Measurements from ENCODE around the gene RASGEF1B. TPM values are rescaled to one million over a fixed set of nuclear protein-coding genes. Genes with fewer than 3 reads are reported as not detected.

Gene RASGEF1B
- total and polyA plus RNA-seq, 2 donors (not counting 3 experiments of a cell fraction or from before 2014, with no cell fraction given) = not detected

GRCh38 chr4:81424816-81425755 is 46.6 kb downstream of the RASGEF1B start:
- no peak overlapping the region for H3K4me2 ChIP-seq (ENCODE audit: insufficient read depth, low read length)
- no peaks in the 10 kb centered on the region for H4K20me1 ChIP-seq (replicated peaks; ENCODE audit: control insufficient read depth, extremely low read depth, insufficient read depth, low read length)
- H2AFZ ChIP-seq (ENCODE audit: low read depth, low read length) = no peak overlapping the region

GRCh38 chr4:81424336-81424735 is 47.4 kb downstream of the RASGEF1B start:
- ChIA-PET CTCF (interaction anchor here (1.3 to 1.5 kb wide), 2 partner anchors 43 to 73 kb away, joined by 3 read pairs; no protein-coding TSS in a partner anchor), POLR2A (no interaction called here)
- no peak for TF ChIP-seq EZH2 (IDR thresholded peaks at IDR 0.05; ENCODE audit: borderline replicate concordance, low read depth, low read length, severe bottlenecking)
- TF ChIP-seq POLR2AphosphoS5 (IDR thresholded peaks at IDR 0.05; ENCODE audit: insufficient read depth, low read depth, low read length) = no peak
- TF ChIP-seq POLR2A (IDR thresholded peaks at IDR 0.05; ENCODE audit: low read depth, low read length) = no peak
- TF ChIP-seq MYC (IDR thresholded peaks at IDR 0.05; ENCODE audit: low read depth, low read length) = no peak
- TF ChIP-seq FOS (IDR thresholded peaks at IDR 0.05; ENCODE audit: borderline replicate concordance, insufficient read depth, low read length) = no peak
- no peak for TF ChIP-seq CTCF (IDR thresholded peaks at IDR 0.05; ENCODE audit: extremely low read depth in 1 of 2, insufficient read depth in 1 of 2, low read depth in 1 of 2, low read length in 2 of 2)
- TF ChIP-seq GATA2 (IDR thresholded peaks at IDR 0.05; ENCODE audit: insufficient read depth, insufficient read length, low read depth, low read length) = no peak
- no peak for TF ChIP-seq JUN (IDR thresholded peaks at IDR 0.05; ENCODE audit: borderline replicate concordance, insufficient read depth, insufficient read length, low read depth)
- dilution Hi-C loops (cut with MboI; ENCODE audit: extremely low pct_ligation_motif_present, low sequenced_read_pairs) (no loop called here), intact Hi-C loops (cut with micrococcal nuclease) (no loop called here)
- BruUV-seq (replicated peaks) = no TSS peak
- no peaks in the 10 kb centered on the region for H3K27me3 ChIP-seq (ENCODE audit: control insufficient read depth in 2 of 2, insufficient read depth in 2 of 2, low read length in 2 of 2)
- no peak overlapping the region for H3K9ac ChIP-seq (replicated peaks; ENCODE audit: extremely low read depth, insufficient read depth, low read length)
- no peak overlapping the region for H3K4me2 ChIP-seq (ENCODE audit: insufficient read depth, low read length)
- H3K4me3 ChIP-seq (replicated peaks in 1 of 3; ENCODE audit: insufficient read depth in 1 of 3, low read depth in 1 of 3, low read length in 3 of 3) = no peak overlapping the region
- no peaks in the 10 kb centered on the region for H3K4me1 ChIP-seq (ENCODE audit: control insufficient read depth, extremely low read depth, insufficient read depth, low read length)
- H3K36me3 ChIP-seq (ENCODE audit: control insufficient read depth in 2 of 2, extremely low read depth in 1 of 2, insufficient read depth in 2 of 2, low read length in 2 of 2) = no peaks in the 10 kb centered on the region
- H2AFZ ChIP-seq (ENCODE audit: low read depth, low read length) = no peak overlapping the region
- H3K9me3 ChIP-seq (replicated peaks; ENCODE audit: control insufficient read depth, insufficient read depth, low read length) = no peaks in the 10 kb centered on the region
- FAIRE-seq (no peak), DNase-seq (ENCODE audit: low read depth, low spot score) (no peak)
- H3K9me1 ChIP-seq (replicated peaks; ENCODE audit: control insufficient read depth, extremely low read depth, insufficient read depth, low read length) = no peaks in the 10 kb centered on the region
- H4K20me1 ChIP-seq (replicated peaks; ENCODE audit: control insufficient read depth, extremely low read depth, insufficient read depth, low read length) = no peaks in the 10 kb centered on the region
- no peaks in the 10 kb centered on the region for H3K79me2 ChIP-seq (ENCODE audit: control insufficient read depth, insufficient read depth, low read length)
- no peak overlapping the region for H3K27ac ChIP-seq (ENCODE audit: insufficient read depth, low read depth, low read length)

More at GRCh38 chr4:81424816-81425755, 46.6 kb downstream of the RASGEF1B start:
- Histone ChIP-seq H3K4me1 (ENCODE audit: control insufficient read depth, extremely low read depth, insufficient read depth, low read length) (no peaks in the 10 kb centered on the region), H3K9me1 (replicated peaks; ENCODE audit: control insufficient read depth, extremely low read depth, insufficient read depth, low read length) (no peaks in the 10 kb centered on the region), H3K36me3 (ENCODE audit: control insufficient read depth in 2 of 2, extremely low read depth in 1 of 2, insufficient read depth in 2 of 2, low read length in 2 of 2) (no peaks in the 10 kb centered on the region), H3K27ac (ENCODE audit: insufficient read depth, low read depth, low read length) (no peak overlapping the region), H3K27me3 (ENCODE audit: control insufficient read depth in 2 of 2, insufficient read depth in 2 of 2, low read length in 2 of 2) (no peaks in the 10 kb centered on the region), H3K4me3 (replicated peaks in 1 of 3; ENCODE audit: insufficient read depth in 1 of 3, low read depth in 1 of 3, low read length in 3 of 3) (no peak overlapping the region), H3K79me2 (ENCODE audit: control insufficient read depth, insufficient read depth, low read length) (no peaks in the 10 kb centered on the region), H3K9me3 (replicated peaks; ENCODE audit: control insufficient read depth, insufficient read depth, low read length) (no peaks in the 10 kb centered on the region), H3K9ac (replicated peaks; ENCODE audit: extremely low read depth, insufficient read depth, low read length) (no peak overlapping the region)
- ChIA-PET CTCF (interaction anchor here (1.3 kb wide), 1 partner anchor 42 kb away, joined by 3 read pairs; no protein-coding TSS in a partner anchor), POLR2A (no interaction called here)
- dilution Hi-C loops (cut with MboI; ENCODE audit: extremely low pct_ligation_motif_present, low sequenced_read_pairs) (no loop called here), intact Hi-C loops (cut with micrococcal nuclease) (no loop called here)
- no peak for FAIRE-seq
- TF ChIP-seq JUN (IDR thresholded peaks at IDR 0.05; ENCODE audit: borderline replicate concordance, insufficient read depth, insufficient read length, low read depth) (no peak), EZH2 (IDR thresholded peaks at IDR 0.05; ENCODE audit: borderline replicate concordance, low read depth, low read length, severe bottlenecking) (no peak), POLR2A (IDR thresholded peaks at IDR 0.05; ENCODE audit: low read depth, low read length) (no peak)
- no TSS peak for BruUV-seq (replicated peaks)
- DNase-seq (ENCODE audit: low read depth, low spot score) = no peak

Data from endothelial cell of umbilical vein (primary cell).